Activated CD8-positive, alpha-beta memory T cell treated with anti-CD3 and anti-CD28 coated beads, Interleukin-2, amount 10 ng/mL, durations not matched to agents 7 days and 5 days (primary cell): Measurements from ENCODE around the gene COL28A1. TPM values are rescaled to one million over a fixed set of nuclear protein-coding genes. Genes with fewer than 3 reads are reported as not detected.

ENCODE experiments used
- ATAC-seq: fragments of 150-1000 bp; cut with Tn5 transposase; one replicate; pipeline ENCODE4 v1.10.0; 2021; ENCODE audit warnings: moderate library complexity
- CTCF ChIA-PET: fragments of 350-600 bp; sonication (Branson Sonifier 250); formaldehyde crosslinking; loops from one replicate; lab custom pipeline; 2021; ENCODE audit warnings: antibody characterized with exemption; lab: Charles Lee
- DNase-seq: peaks from one replicate; pipeline ENCODE4 v3.0.0-alpha.2; 2020
- H3K27ac Mint-ChIP-seq: one replicate; pipeline ENCODE4 v1.8.0; 2021; ENCODE audit warnings: mild to moderate bottlenecking, mixed read lengths
- H3K27me3 Mint-ChIP-seq: one replicate; pipeline ENCODE4 v1.8.0; 2021; ENCODE audit warnings: mixed read lengths
- H3K36me3 Mint-ChIP-seq: one replicate; pipeline ENCODE4 v1.8.0; 2021; ENCODE audit warnings: mild to moderate bottlenecking, mixed read lengths
- H3K4me1 Mint-ChIP-seq: one replicate; pipeline ENCODE4 v1.8.0; 2021; ENCODE audit warnings: mixed read lengths
- H3K4me3 Mint-ChIP-seq: one replicate; pipeline ENCODE4 v1.8.0; 2021; ENCODE audit warnings: mild to moderate bottlenecking, moderate library complexity, mixed read lengths
- H3K9me3 Mint-ChIP-seq: one replicate; pipeline ENCODE4 v1.8.0; 2022; ENCODE audit warnings: low read depth, mixed read lengths
- total RNA-seq, 2 experiments: library from RNA; stranded (reverse); gene quantifications; one replicate each; pipeline ENCODE4 v1.2.3, GENCODE V29; 2021

The COL28A1 gene
- total RNA-seq, 2 experiments from 2014 or later, result not detected

- H3K4me1 Mint-ChIP-seq, result no peaks in the 10 kb centered on the region
- H3K36me3 Mint-ChIP-seq, result no peaks in the 10 kb centered on the region
- no peak overlapping the region for H3K4me3 Mint-ChIP-seq
- H3K27ac Mint-ChIP-seq, result no peak overlapping the region
- H3K27me3 Mint-ChIP-seq, result peaks cover 5% of the 10 kb centered on the region
- DNase-seq (no peak), ATAC-seq (no peak)
- CTCF ChIA-PET, result no interaction called here
- H3K9me3 Mint-ChIP-seq, result no peaks in the 10 kb centered on the region
These were observed 224.7 kb downstream of the COL28A1 start for GRCh38 chr7:7311001-7311400.

GRCh38 chr7:7309203-7309602 is 226.5 kb downstream of the COL28A1 start:
- H3K4me3 Mint-ChIP-seq, result no peak overlapping the region
- H3K36me3 Mint-ChIP-seq, result no peaks in the 10 kb centered on the region
- no peaks in the 10 kb centered on the region for H3K4me1 Mint-ChIP-seq
- CTCF ChIA-PET, result no interaction called here
- peaks cover 5% of the 10 kb centered on the region for H3K27me3 Mint-ChIP-seq
- ATAC-seq (no peak), DNase-seq (no peak)
- no peaks in the 10 kb centered on the region for H3K9me3 Mint-ChIP-seq
- no peak overlapping the region for H3K27ac Mint-ChIP-seq

Other genes starting within 250 kb of the COL28A1 start
- gene MIOS, start 31.0 kb upstream of the COL28A1 start, total RNA-seq, result 10 to 100 TPM; 28.9 to 38.7 TPM
- gene UMAD1, start 104.9 kb upstream of the COL28A1 start, total RNA-seq, result 10 to 100 TPM; 12.3 to 14.2 TPM
- 100 to 1,000 TPM; 111 to 126 TPM for gene RPA3, start 182.7 kb upstream of the COL28A1 start, total RNA-seq